ENCODE data around the gene NCOA1. TPM values are rescaled to one million over a fixed set of nuclear protein-coding genes. Genes with fewer than 3 reads are reported as not detected.

Gene NCOA1
- total and polyA plus RNA-seq, 2 of the 4 experiments (the other 2 are of a cell fraction), result 6.7 to 11.3 TPM

- no peak overlapping the region for H3K4ac ChIP-seq (ENCODE audit: low read depth, low read length)
- no peaks in the 10 kb centered on the region; the same call in 1 of the 2 replicates for H3K9me1 ChIP-seq (ENCODE audit: insufficient read depth, low read length)
- H3K4me3 ChIP-seq (ENCODE audit: insufficient read depth, low read depth, low read length), result no peak overlapping the region
- no peak overlapping the region for H4K8ac ChIP-seq (ENCODE audit: low read depth in 2 of 2, low read length in 2 of 2)
- intact Hi-C loops (cut with micrococcal nuclease), result no loop called here
- H3K9ac ChIP-seq (ENCODE audit: low read depth, low read length), result no peak overlapping the region
- H2BK120ac ChIP-seq (ENCODE audit: low read depth, low read length), result no peak overlapping the region
- H3K18ac ChIP-seq (ENCODE audit: low read depth, low read length), result no peak overlapping the region
- no peak overlapping the region for H3K23ac ChIP-seq (ENCODE audit: low read depth, low read length)
- no peak overlapping the region for H2AFZ ChIP-seq (replicated peaks; ENCODE audit: low read length, poor library complexity)
- H2BK15ac ChIP-seq (ENCODE audit: low read depth, low read length), result no peak overlapping the region
- in situ Hi-C loops (cut with MboI; ENCODE audit: low sequenced_read_pairs), result no loop called here
- no peak overlapping the region for H2AK5ac ChIP-seq (ENCODE audit: low read depth, low read length)
- no peak overlapping the region for H2BK5ac ChIP-seq (ENCODE audit: low read depth, low read length, poor library complexity, severe bottlenecking)
- peak; percentile 46; the same call in 1 of the 2 replicates for ATAC-seq (ENCODE audit: low read depth)
- no peak overlapping the region for H4K91ac ChIP-seq (ENCODE audit: insufficient read depth, low read depth, low read length)
- H3K79me1 ChIP-seq (ENCODE audit: low read depth in 1 of 2, low read length in 2 of 2), result peaks cover 4 to 7% of the 10 kb centered on the region in 2 experiments; a peak in 2 of 4 replicates
- no peak overlapping the region for H3K4me2 ChIP-seq (ENCODE audit: low read depth, low read length)
- WGBS, 2 experiments (ENCODE audit: extremely low coverage in 2 of 2, insufficient read length in 1 of 2), result no CpG with 5 or more reads among the region's 2 CpGs
- H3K14ac ChIP-seq (replicated peaks; ENCODE audit: low read depth, low read length), result no peak overlapping the region
- ChIA-PET CTCF (no interaction called here), POLR2A (ENCODE audit: unreplicated experiment) (no interaction called here)
- peaks cover 4% of the 10 kb centered on the region; the same call in 1 of the 2 replicates for H3K36me3 ChIP-seq (ENCODE audit: control insufficient read depth, insufficient read depth, low read length)
- 0 out of 2 replicates have a peak, but pooled peaks cover 2% of the 10 kb centered on the region for H3K9me3 ChIP-seq (ENCODE audit: control insufficient read depth, insufficient read depth, low read length)
- no peaks in the 10 kb centered on the region for H3K27me3 ChIP-seq (ENCODE audit: control insufficient read depth, insufficient read depth, low read length)
- TF ChIP-seq CTCF (conservative IDR thresholded peaks at IDR 0.05; ENCODE audit: low read depth, low read length) (no peak), USF2 (IDR thresholded peaks at IDR 0.05; ENCODE audit: low read depth, low read length) (no peak)
- H4K5ac ChIP-seq (ENCODE audit: low read depth, low read length), result no peak overlapping the region
- no peaks in the 10 kb centered on the region for H3K4me1 ChIP-seq (ENCODE audit: control insufficient read depth, insufficient read depth, low read length)
- dilution Hi-C loops (cut with HindIII; ENCODE audit: low sequenced_read_pairs, unreplicated experiment), result no loop called here
- H2BK20ac ChIP-seq (ENCODE audit: low read depth, low read length), result no peak overlapping the region
- BruUV-seq (replicated peaks), result no TSS peak
- H3K27ac ChIP-seq (ENCODE audit: insufficient read depth, low read length), result no peak overlapping the region
- peak; percentile 41 for DNase-seq
- no peak overlapping the region for H3K56ac ChIP-seq (ENCODE audit: extremely low read depth, insufficient read depth, low read length)
- peaks cover 5% of the 10 kb centered on the region for H4K20me1 ChIP-seq (ENCODE audit: insufficient read depth, low read length)
- no peak overlapping the region for H2AK9ac ChIP-seq (replicated peaks; ENCODE audit: low read depth, low read length, poor library complexity)
Measured at GRCh38 chr2:24559473-24560113, 68.5 kb downstream of the NCOA1 start.

Data from IMR-90 (cell line).